CD4-positive, alpha-beta T cell treated with Interleukin-15 for 1 hour (primary cell): ENCODE data around the gene ALPL.

Source experiments
- DNase-seq: peaks from one replicate; pipeline ENCODE4 v3.0.0-alpha.2; 2020

ALPL gene

DNA sequence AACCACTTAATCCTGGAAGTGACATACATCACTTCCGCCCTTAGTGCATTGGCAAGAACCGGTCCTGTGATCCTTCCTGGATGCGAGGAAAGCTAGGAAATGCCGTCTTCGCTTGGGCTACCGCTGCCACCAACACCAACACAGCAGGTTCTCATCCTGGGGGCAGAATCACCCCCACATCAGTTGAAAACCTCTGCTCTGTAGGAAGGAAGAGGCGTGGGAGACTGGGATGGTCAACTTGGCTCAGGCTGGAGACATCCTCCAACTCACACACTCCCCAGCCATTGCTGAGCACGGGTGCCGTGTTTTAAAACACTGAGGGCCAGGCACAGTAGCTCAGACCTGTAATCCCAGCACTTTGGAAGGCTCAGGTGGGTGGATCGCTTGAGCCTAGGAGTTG is 74.9 kb downstream of the ALPL start:
- DNase-seq: no peak

- no peak for DNase-seq
These were observed 75.8 kb downstream of the ALPL start for GRCh38 chr1:21585037-21585436.

DNA sequence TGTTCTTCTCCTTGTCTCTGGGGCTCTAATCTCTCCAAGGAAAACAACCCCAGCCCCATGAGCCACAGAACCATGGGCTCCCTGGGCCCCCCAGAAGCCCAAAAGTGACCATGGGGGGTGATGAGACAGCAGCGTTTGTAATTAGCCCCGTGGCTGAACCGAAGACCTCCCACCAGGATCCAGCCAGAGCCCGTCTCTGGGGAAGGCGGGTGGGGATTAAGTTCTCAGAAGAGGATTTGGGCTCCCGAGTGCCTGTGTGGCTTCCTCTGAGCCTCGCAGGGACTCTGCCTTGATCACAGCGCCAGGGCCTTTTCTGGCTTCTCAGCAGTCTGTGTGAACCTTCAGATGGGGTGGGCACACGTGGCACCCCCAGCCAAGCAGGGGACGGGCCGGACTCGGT is 77.0 kb downstream of the ALPL start:
- DNase-seq: no peak

- DNase-seq: no peak
These were observed 77.8 kb downstream of the ALPL start for GRCh38 chr1:21586846-21587601.

- DNase-seq: no peak
These were observed 78.4 kb downstream of the ALPL start for GRCh38 chr1:21587602-21587953.

- DNase-seq: no peak
These were observed 80.4 kb downstream of the ALPL start for GRCh38 chr1:21589618-21590017.

DNA sequence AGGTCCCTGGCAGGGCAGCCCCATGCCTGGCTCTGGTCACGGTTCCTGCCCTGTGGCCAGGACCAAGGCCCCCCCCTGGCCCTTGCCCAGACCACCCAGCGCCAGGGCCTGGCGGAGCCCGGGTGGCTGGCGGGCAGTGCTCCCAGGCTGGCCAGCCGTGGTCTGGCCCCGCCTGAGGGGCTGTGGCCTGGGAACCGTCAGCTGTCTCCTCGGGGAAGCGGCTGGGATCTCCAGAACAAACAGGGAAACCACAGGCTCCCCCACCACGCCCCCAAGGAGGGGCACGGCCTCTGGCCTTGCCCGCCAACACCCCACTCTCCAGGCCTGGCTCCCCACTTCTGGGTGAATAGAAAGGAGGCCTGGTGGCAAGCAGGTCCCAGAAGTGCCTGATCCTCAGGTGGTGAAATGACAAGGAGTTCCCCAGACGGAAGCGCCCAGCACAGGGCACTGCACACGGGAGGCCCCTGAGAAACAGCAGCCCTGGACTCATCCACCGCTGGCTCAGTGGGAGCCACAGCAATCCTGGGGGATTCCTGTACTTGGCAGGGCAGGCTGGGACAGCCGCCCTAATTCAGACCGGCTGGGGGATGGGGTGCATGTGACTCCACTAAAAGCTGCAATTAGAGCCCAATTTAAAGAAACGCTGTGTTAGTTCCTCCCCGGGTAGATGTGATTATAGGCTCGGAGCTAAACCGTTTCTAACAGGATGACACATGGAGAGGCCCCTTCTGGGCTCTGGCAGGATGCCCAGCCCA is 81.1 kb downstream of the ALPL start:
- no peak for DNase-seq

DNA sequence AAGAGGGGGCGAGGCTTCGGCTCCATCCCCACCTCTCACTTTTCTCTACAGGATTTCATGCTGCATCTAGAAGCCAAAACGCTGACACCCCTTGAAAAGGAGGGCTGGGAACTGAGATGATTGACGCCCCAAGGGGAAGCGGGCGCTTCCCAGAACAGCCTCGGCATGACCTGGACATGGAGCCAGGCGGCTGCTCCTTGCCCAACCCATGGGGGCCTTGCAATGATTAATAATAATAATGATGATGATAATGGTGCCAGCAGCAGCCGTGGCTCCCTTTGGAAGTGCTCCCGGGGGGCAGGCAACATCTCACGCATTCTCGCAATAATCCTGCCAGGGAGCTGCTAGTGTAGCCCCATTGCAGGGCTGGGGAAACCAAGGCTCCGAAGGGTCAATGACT is 81.7 kb downstream of the ALPL start:
- no peak for DNase-seq

- no peak for DNase-seq
These were observed 83.1 kb downstream of the ALPL start for GRCh38 chr1:21592086-21592865.

- DNase-seq: no peak
These were observed 84.0 kb downstream of the ALPL start for GRCh38 chr1:21593231-21593630.

DNA sequence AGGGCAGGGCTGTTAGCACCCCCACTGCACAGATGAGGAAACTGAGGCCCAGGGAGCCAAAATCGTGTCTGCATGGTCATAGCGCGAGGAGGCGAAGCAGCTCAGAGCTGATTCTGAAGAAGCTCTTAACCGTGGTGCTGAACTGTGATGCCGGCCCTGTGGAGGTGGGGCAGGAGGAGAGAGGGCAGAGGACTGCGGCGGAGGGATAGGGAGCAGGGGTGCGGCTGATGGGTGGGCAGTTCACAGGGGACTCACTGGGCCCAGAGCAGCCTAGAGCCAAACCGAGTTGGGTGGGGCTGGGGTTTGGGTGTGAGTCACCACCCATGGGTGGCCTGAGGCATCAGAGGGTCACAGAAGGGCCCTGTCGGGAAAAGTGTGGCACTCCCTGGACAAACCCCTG is 85.3 kb downstream of the ALPL start:
- DNase-seq: no peak

GRCh38 chr1:21594935-21595897 is 86.0 kb downstream of the ALPL start:
- no peak for DNase-seq

DNA sequence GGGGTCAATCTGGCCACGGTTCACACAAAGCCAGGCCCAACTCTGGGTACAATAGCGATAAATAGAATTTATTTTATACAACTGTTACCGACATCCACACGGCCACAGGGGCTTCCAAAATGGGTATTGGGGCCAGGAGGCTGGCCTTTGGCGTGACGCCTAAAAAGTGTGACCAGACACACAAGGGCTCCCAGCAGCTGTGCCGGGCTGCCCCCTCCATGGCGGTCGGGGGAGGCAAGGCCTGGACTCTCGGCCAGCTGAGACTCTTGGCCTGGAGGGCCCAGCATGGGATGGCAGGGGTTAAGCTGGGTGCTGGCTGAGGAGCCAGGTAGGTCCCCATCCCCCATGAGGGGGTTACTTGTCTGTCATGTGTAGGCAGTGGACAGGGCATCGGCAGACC is 87.0 kb downstream of the ALPL start:
- DNase-seq: no peak

- DNase-seq: no peak
These were observed 87.4 kb downstream of the ALPL start for GRCh38 chr1:21596628-21597027.

GRCh38 chr1:21597753-21598152 is 88.5 kb downstream of the ALPL start:
- no peak for DNase-seq

GRCh38 chr1:21598417-21598816 is 89.2 kb downstream of the ALPL start:
- DNase-seq: no peak

DNA sequence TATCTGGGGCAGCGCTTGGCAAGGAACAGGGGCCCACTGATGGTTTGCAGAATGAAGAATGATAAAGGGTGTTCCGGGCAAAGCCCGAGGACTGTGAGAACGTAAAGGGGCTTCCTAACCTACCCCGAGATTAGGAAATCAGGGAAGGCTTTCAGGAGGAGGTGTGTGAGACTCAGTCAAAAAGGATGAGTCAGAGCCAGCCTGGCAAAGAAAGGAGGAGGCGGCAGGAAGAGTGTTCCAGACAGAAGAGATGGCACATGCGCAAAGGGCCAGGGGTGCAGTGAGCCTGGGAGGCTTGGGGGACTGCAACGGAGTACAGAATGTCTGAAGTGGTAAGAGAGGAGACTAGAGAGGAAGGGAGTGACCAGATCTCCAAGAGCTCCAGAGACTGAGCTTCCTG is 89.7 kb downstream of the ALPL start:
- no peak for DNase-seq

GRCh38 chr1:21599402-21599801 is 90.2 kb downstream of the ALPL start:
- no peak for DNase-seq

GRCh38 chr1:21601278-21602048 is 92.2 kb downstream of the ALPL start:
- DNase-seq: no peak

- no peak for DNase-seq
These were observed 94.2 kb downstream of the ALPL start for GRCh38 chr1:21603177-21604138.
